Measurements from ENCODE around the gene HTR1A. TPM values are rescaled to one million over a fixed set of nuclear protein-coding genes. Genes with fewer than 3 reads are reported as not detected.

HTR1A gene
- total RNA-seq, 1 donor from 2014 or later = not detected

DNA sequence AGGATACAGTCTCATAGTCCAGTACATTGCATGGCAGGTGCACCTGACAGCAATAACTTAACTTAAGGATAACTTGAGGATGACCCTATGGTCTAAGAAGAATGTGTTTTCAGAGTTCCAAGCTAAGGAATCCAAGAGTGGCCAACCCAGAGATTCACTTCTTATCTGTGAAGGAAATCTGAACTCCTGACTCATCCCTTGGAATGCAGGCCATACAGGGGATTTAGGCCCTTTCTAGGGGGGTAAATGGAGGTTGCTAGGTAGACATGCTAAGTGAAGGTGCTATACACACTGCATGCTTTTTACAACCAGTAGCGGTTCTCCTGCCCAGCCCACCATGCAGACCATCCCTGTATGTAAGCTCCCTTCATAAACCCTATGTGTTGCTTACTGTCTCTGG lies 50.4 kb downstream of the HTR1A start:
- TF ChIP-seq, protein P1, sequence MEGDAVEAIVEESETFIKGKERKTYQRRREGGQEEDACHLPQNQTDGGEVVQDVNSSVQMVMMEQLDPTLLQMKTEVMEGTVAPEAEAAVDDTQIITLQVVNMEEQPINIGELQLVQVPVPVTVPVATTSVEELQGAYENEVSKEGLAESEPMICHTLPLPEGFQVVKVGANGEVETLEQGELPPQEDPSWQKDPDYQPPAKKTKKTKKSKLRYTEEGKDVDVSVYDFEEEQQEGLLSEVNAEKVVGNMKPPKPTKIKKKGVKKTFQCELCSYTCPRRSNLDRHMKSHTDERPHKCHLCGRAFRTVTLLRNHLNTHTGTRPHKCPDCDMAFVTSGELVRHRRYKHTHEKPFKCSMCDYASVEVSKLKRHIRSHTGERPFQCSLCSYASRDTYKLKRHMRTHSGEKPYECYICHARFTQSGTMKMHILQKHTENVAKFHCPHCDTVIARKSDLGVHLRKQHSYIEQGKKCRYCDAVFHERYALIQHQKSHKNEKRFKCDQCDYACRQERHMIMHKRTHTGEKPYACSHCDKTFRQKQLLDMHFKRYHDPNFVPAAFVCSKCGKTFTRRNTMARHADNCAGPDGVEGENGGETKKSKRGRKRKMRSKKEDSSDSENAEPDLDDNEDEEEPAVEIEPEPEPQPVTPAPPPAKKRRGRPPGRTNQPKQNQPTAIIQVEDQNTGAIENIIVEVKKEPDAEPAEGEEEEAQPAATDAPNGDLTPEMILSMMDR (conservative IDR thresholded peaks at IDR 0.05; ENCODE audit: low read depth, low read length) = no peak
- H3K4me3 ChIP-seq (ENCODE audit: low read depth, low read length) = no peak overlapping the region
- DNase-seq (ENCODE audit: low read depth) = no peak

Other genes with a start within 250 kb of the HTR1A start
- 4.5 and 4.6 TPM in 2 replicates for gene RNF180, start 203.4 kb upstream of the HTR1A start, total RNA-seq

Measured in epithelial cell of proximal tubule (primary cell).